Sciatic nerve (tissue), 2 donors: ENCODE results near the gene NDUFV3. TPM values are rescaled to one million over a fixed set of nuclear protein-coding genes. Genes with fewer than 3 reads are reported as not detected.
"Not testable (repeated sequence)": the region's sequence is repeated elsewhere in the genome, so short reads cannot be mapped to it uniquely, and the experiment has no call there.

Experiments
- ATAC-seq: fragments of 200-7000 bp; cut with Tn5 transposase; one replicate; pipeline ENCODE4 v1.9.1; 2020; ENCODE audit warnings: mild to moderate bottlenecking, moderate library complexity
- DNase-seq: peaks from one replicate; pipeline ENCODE4 v3.0.0-alpha.2; 2020; ENCODE audit warnings: low spot score
- intact Hi-C: fragments of 100-400 bp; cut with DNase I; formaldehyde crosslinking; loops from one replicate; pipeline ENCODE4 v1.14.2; 2022
- total RNA-seq: library from RNA; stranded (reverse); fragmentation: NEBNext Ultra II Directional; extraction: Animal tissue kit (Norgen Biotek cat#: 25700); gene quantifications from one replicate; pipeline ENCODE4 v1.2.1, GENCODE V29; 2021
- donor health status: DM: no; HTN: no; CAD: no.
- donor health status: DM: no; HTN: no; CAD: no.

Gene NDUFV3
- 43.8 TPM for total RNA-seq

DNA sequence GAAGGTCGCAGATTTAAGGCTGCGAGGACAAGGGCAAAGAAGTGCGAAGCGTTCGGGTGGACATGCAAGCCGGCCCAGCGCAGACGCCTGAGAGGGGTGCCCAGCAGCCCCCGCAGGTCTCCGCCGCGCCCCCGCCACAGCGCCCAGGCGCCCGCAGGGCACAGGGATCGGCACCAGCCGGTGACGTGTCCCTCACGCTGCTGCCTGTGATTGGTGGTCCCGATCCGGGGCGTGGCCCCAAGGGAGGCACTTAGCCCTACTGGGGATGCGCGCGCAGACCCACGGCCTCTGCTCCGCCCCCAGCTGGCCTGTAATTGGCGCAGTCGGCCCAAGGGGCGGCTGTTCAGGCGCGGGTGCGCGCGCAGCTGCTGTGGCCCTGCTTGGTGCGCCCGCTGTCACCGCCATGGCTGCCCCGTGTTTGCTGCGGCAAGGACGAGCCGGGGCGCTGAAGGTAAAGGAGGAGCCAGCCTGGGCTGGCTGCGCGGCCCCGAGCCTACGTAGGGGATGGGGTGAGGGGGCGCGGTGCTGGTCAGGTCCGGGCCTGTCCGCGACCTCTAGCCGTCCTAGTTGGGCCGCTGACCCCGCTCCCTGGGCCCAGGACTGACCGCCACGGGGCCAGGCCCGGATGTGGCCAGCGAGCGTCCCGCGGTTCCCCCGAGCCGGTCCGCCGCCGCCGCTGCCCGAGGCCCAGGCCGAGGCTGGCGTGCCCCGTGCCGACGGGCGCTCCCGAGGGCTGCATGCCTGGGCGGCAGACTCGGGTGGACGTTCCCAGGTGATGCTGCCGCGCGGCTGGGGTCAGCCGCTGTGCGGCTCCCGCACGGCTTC is at the start of gene NDUFV3:
Gene NDUFV3, plus strand, starts transcription at position 379 of the 825 bp plus-strand sequence. Its CDS starts 25 bp downstream, at position 404.
- ATAC-seq: peak; percentile 99
- intact Hi-C loops: no loop called here
- peak; percentile 100 for DNase-seq

DNA sequence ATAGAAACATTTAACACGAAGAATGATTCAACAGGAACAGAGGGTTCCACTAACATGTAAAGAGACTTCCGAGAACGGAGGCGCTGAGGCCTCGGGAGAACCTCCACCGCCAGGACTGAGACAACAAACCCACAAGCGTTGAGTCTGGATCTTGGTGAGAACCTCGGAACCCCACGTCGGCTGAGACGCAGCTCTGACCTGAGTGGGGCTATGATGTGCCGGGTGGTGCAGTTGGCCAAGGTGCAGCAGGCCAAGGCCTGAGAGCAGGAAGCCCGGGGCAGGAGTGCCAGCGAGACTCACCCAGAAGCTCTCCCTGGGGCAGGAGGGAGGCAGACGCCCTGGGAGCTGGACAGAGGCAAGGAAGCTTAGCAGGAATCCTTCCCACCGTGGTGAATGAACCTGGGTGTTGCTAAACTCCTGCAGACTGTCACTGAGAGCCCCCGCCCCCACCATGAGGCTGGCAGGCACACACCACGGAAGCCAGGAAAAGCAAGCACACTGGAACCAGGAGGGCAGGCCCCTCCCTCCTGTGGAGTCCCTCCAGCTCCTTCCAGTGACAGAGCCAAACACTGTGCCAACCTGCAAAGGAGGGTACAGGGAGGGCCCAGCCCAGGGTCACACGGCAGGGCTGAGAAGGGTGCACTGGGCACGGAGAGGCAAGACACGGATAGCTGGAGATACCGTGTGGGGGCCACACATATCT is 48.5 kb upstream of the NDUFV3 start:
- peak; percentile 55 for ATAC-seq
- peak; percentile 47 for DNase-seq

GRCh38 chr21:42845296-42845965 is 47.7 kb upstream of the NDUFV3 start:
- ATAC-seq (peak; percentile 50), DNase-seq (peak; percentile 56)
- intact Hi-C loops: no loop called here

More for the DNA sequence above, 48.5 kb upstream of the NDUFV3 start:
- intact Hi-C loops: no loop called here

DNA sequence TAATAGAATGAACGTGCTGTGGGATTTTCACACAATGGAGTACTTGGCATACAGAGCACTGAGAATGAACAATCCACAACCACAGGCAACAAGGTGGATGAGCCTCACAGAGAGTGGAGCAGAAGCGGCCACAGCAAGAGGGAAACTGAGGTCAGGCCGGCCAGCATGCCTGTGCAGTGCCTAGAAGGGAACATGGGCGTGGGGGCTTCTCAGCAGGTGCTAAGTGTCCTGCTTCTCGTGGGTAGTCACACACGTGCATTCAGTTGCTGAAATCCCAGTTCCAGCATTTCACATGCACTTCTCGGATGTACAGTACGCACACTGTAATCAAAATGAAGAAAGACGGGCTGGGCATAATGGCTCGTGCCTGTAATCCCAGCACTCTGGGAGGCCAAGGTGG is 46.9 kb upstream of the NDUFV3 start:
- peak; percentile 14 for DNase-seq
- intact Hi-C loops: no loop called here

DNA sequence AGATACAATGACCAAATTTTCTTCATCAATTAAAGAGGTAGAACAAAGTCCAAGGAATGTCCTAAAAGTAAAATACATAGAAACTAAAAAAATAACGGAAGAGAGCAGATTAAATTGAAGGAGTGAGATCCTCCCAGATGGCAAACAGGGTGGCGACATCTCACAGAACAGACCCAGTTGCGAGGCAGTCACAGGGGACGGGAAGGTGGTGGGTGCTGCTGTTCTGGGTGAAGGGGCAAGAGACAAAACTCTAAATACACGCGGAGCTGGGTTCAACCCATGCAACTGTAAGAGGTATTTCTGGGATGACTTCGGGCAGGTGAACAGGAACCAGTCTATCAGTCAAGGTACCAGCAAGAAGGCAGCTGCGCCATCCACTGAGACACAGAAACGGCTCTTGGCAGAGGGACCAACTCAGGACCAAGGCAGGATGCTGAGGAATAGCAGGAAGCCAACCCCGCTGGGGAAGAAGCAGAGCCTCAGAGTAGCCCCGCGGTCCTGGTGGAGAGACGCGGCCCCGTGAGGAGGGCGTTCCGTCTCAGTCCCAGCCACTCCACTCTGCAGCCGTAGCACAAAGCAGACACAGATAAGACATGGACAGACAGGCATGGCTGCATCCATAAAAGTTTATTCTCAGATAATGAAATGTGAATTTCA is 45.9 kb upstream of the NDUFV3 start:
- ATAC-seq (no peak), DNase-seq (peak; percentile 47)
- intact Hi-C loops: no loop called here

More for the DNA sequence above, 46.9 kb upstream of the NDUFV3 start:
- no peak for ATAC-seq

GRCh38 chr21:42847726-42848125 is 45.4 kb upstream of the NDUFV3 start:
- intact Hi-C loops: no loop called here
- peak; percentile 21 for DNase-seq

GRCh38 chr21:42848144-42848931 is 44.8 kb upstream of the NDUFV3 start:
- intact Hi-C loops, ATAC-seq, DNase-seq: not testable (repeated sequence)

More at GRCh38 chr21:42847726-42848125, 45.4 kb upstream of the NDUFV3 start:
- ATAC-seq: no peak

- ATAC-seq (no peak), DNase-seq (no peak)
- intact Hi-C loops: no loop called here
Observed at GRCh38 chr21:42848932-42849758, 44.0 kb upstream of the NDUFV3 start.

DNA sequence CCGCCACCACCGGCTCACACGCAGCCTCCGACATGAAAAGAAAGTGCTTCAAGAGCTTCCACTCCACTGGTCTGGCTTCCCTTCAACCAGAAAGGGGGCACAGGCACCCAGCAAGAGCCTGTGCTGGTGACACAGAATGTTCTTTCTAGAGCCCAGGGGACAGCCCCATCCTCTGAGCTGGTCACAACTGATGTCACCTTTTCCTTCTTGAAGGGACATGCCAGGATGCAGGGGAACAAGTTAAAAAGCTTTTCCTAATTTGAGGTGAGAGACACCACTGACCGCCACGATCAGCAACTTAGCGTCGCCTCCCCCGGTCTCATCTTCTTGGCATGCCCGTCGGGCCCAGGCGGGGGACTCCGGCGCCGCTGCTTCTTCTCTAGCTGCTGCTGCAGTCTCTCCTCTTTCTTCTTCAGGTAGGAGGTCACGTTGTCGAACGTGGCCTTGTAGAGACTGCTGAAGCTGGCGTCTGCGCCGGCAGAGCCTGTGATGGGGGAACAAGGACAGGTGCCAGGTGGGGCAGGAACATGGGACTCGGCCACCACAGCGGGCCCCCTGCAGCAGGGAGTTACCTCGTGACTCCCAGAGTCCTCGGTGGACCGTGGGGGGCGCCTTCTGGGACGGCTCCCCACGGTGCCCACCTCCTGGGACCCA is 43.2 kb upstream of the NDUFV3 start:
- intact Hi-C loops: no loop called here
- ATAC-seq (peak; percentile 21), DNase-seq (no peak)

GRCh38 chr21:42850463-42850862 is 42.6 kb upstream of the NDUFV3 start:
- DNase-seq: no peak
- no peak for ATAC-seq
- intact Hi-C loops: no loop called here

GRCh38 chr21:42850866-42851391 is 42.2 kb upstream of the NDUFV3 start:
- DNase-seq (no peak), ATAC-seq (peak; percentile 18)
- intact Hi-C loops: no loop called here

DNA sequence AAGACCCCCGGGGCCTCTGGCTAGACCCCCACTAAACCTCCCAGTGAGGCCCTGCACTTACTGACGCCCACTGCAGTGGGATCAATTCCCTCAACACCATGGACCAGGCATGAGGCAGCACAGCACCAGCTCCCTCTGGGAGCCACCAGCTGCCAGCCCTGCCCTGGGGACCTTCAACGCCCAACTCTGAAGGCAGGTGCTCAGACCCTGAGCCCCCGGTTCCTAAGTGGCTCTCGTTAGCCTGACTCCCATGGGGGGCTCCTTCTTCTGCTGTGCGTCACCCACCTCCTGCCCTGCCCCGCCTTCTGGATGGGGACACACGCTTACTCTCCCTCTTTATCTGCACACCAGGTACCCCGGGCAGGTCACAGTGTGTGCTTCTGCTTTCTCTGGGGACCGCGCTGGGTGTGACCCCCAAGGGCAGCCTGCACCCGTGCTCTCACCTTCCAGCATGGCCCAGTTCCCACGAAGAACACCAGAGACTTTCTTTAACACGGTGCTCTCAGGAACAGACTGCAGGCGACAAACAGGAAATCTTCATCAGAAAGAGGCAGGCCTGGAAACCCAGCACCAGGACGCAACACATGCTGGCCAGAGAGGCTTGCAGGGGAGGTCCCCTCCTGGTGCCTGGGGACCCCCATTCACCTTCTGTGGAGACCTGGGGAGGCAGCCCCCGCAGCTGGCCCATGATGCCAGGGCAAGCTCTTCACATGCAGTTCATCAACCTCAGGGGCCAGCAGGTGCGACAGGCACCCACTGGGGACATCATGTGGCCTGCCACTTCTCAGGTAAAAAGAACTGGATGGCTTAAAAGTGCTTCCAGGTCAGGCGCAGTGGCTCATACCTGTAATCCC is 41.1 kb upstream of the NDUFV3 start:
- intact Hi-C loops: no loop called here
- ATAC-seq (no peak), DNase-seq (no peak)

DNA sequence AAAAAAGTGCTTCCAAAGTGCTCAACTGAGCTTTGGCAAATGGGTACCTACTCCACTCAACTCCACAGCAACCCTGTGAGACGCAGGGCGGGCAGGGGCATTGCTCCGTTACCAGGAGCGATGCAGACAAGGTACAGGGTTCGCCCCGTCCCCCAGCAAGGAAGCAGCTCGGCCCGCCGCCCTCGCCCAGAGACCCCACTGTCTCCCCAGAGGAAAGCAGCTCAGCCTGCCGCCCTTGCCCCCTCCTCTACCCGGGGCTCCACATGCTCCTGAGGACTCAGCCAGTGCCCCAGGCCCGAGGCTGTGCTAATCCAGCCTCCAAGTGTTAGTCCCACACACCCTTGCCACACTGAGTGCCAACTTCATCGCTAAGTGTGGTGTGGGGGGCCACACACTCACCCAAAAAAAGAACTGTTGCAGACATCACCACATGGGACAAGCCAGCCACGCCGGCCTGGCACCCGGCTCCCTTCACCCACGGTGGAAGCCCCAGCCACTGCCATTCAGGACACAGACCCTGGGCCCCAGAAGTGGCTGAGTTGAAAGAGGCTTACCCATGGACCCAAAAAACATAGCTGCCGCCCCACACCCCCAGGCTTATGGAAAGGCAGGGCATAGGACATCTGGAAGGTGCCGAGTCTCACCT is 40.1 kb upstream of the NDUFV3 start:
- no peak for DNase-seq
- intact Hi-C loops: no loop called here
- no peak for ATAC-seq

DNA sequence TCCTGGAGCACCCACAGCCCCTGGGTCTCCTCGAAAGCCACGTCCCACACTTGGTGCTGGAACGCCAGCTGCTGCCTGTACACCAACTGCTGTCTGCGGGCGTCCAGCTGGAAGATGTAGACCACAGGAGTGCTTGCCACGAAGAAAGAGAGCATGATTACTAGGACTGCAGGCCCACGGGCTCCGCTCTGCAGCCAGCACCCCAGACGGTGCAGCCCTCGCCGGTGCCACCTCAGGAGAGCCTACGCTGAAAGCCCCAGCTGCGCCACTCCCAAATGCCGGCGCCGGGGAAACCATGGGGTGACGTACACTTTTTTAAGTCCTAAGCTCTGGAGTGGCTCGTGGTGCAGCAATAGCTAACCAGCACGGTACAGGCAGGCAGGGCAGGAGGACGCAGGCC is 39.5 kb upstream of the NDUFV3 start:
- ATAC-seq (no peak), DNase-seq (no peak)
- intact Hi-C loops: no loop called here

- ATAC-seq (no peak), DNase-seq (no peak)
- intact Hi-C loops: no loop called here
Observed at GRCh38 chr21:42854246-42855010, 38.7 kb upstream of the NDUFV3 start.
